SK-N-MC (cell line): Measurements from ENCODE around the gene NUMB.

Source experiments
- EZH2 ChIP-seq: fragments of 200-600 bp; sonication (generic); IDR thresholded peaks from one replicate; pipeline ENCODE4 v1.6.1; 2017; ENCODE audit warnings: antibody characterized with exemption
- POLR2AphosphoS5 ChIP-seq: IDR thresholded peaks from 2 replicates; pipeline ENCODE4 v1.6.1; 2012; ENCODE audit warnings: mild to moderate bottlenecking, low read depth, low read length, borderline replicate concordance

GRCh38 chr14:73463411-73463810 lies 5.1 kb upstream of the NUMB start:
- TF ChIP-seq POLR2AphosphoS5 (no peak), EZH2 (no peak)
